Left lung (tissue), 10 donors: ENCODE data around the gene RBMS3. TPM values are rescaled to one million over a fixed set of nuclear protein-coding genes. Genes with fewer than 3 reads are reported as not detected.

Experiments
- ATAC-seq: fragments of 200-7000 bp; cut with Tn5 transposase; one replicate; pipeline ENCODE4 v1.9.1; 2020; ENCODE audit warnings: moderate library complexity
- DNase-seq, 4 donors: peaks; one replicate each; pipeline ENCODE4 v3.0.0-alpha.2; 2013 to 2020
- H3K27ac ChIP-seq, 2 donors: fragments of 200-600 bp; sonication (generic) in 1 of 2; one replicate each; pipeline versions ENCODE4 v1.5.0 to v1.8.0; 2020 to 2021
- H3K27me3 ChIP-seq, 2 donors: fragments of 200-600 bp; sonication (generic) in 1 of 2; one replicate each; pipeline versions ENCODE4 v1.5.0 to v1.8.0; 2020 to 2021
- H3K36me3 ChIP-seq, 2 donors: fragments of 200-600 bp; sonication (generic) in 1 of 2; one replicate each; pipeline versions ENCODE4 v1.5.0 to v1.8.0; 2020 to 2021
- H3K4me1 ChIP-seq, 2 donors: fragments of 200-600 bp; one replicate each; pipeline ENCODE4 v1.8.0; 2021
- H3K4me3 ChIP-seq, 2 donors: fragments of 200-600 bp; sonication (generic) in 1 of 2; one replicate each; pipeline versions ENCODE4 v1.5.0 to v1.8.0; 2020 to 2021; ENCODE audit warnings: mild to moderate bottlenecking in 1 of 2
- H3K9me3 ChIP-seq, 2 donors: fragments of 200-600 bp; sonication (generic) in 1 of 2; one replicate each; pipeline versions ENCODE4 v1.5.0 to v1.8.0; 2020 to 2021
- intact Hi-C, 2 donors: fragments of 100-400 bp; cut with DNase I; formaldehyde crosslinking; loops; one replicate each; pipeline versions ENCODE4 v1.11.2 to v1.14.2; 2022
- polyA plus RNA-seq, 6 donors: library from polyadenylated mRNA; unstranded; fragments of 120-200 nt; gene quantifications; one replicate each; pipeline ENCODE4 v1.2.1, GENCODE V29; 2013; ENCODE audit not compliant: insufficient read length in 6 of 6
- total RNA-seq, 2 donors: library from RNA; stranded (reverse); fragmentation: NEBNext Ultra II Directional; extraction: Animal tissue kit (Norgen Biotek cat#: 25700); gene quantifications; one replicate each; pipeline ENCODE4 v1.2.1, GENCODE V29; 2021
- TF ChIP-seq, protein P1 (sequence below), 2 donors: fragments of 200-600 bp; sonication (generic) in 1 of 2; IDR thresholded peaks; one replicate each; pipeline versions ENCODE4 v1.5.0 to v1.8.0; 2021; ENCODE audit warnings: antibody characterized with exemption in 2 of 2
- donor health status: DM: no; HTN: yes; CAD: no.
- donor health status: DM: no; HTN: no; CAD: no.

Gene RBMS3
- total and polyA plus RNA-seq, 8 donors = 27.1 to 51.6 (median 37.6) TPM

DNA sequence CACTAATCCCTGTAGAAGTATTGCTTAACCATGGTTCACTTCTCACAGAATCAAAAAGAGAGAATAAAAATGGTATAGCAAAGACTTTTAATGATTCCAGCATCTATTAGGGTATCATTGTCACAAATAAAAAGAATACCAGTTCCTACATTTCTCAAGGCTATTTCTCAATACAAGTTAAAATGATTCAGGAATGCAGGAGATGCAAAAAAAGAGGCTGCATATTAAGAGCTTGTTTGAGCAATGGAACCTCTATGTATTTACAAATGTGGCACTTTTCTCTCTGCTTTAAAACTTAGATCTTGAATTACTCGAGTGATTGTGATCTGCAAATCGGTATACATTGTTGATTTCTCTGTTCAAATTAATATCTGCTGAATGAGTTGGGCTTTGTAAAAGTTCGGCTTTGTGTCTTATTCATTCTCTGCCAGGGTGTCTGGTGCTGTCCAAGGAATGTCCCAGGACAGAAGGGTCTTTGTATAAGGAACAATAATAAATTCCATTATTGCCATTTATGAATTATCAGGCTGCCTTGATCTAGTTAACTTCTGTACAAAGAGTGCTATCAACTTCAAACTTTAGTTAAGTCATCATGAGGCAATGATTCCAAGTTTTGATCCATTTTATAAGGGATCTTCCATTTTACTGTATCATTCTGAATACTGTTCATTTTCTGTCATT is 364.2 kb downstream of the RBMS3 start:
- Histone ChIP-seq H3K27me3 (no peaks in the 10 kb centered on the region), H3K36me3 (no peaks in the 10 kb centered on the region), H3K4me3 (no peak overlapping the region), H3K9me3 (no peaks in the 10 kb centered on the region), H3K27ac (no peak overlapping the region), H3K4me1 (no peaks in the 10 kb centered on the region)
- DNase-seq (no peak), ATAC-seq (no peak)
- TF ChIP-seq, protein P1, sequence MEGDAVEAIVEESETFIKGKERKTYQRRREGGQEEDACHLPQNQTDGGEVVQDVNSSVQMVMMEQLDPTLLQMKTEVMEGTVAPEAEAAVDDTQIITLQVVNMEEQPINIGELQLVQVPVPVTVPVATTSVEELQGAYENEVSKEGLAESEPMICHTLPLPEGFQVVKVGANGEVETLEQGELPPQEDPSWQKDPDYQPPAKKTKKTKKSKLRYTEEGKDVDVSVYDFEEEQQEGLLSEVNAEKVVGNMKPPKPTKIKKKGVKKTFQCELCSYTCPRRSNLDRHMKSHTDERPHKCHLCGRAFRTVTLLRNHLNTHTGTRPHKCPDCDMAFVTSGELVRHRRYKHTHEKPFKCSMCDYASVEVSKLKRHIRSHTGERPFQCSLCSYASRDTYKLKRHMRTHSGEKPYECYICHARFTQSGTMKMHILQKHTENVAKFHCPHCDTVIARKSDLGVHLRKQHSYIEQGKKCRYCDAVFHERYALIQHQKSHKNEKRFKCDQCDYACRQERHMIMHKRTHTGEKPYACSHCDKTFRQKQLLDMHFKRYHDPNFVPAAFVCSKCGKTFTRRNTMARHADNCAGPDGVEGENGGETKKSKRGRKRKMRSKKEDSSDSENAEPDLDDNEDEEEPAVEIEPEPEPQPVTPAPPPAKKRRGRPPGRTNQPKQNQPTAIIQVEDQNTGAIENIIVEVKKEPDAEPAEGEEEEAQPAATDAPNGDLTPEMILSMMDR (IDR thresholded peaks at IDR 0.05) = no peak
- intact Hi-C loops = no loop called here

DNA sequence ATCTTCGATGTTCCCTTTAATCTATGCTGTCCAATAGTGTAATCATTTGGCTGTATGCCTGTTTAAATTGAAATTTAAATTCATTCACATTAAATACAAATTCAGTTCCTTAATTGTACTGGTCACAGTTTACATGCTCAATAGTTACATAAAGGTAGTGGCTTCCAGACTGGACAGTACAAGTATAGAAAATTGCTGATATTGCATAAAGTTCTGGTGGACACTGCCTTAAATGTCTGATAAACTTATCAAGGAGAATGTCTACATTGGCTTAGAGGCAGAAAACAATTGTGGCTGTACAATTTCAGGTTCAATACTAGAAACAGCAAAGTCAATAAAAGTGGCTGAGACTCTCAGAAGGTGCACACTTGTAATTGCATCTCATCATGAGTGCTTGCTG is 365.2 kb downstream of the RBMS3 start:
- no peaks in the 10 kb centered on the region for H3K9me3 ChIP-seq
- no peaks in the 10 kb centered on the region for H3K36me3 ChIP-seq
- DNase-seq (no peak), ATAC-seq (peak; percentile 40)
- intact Hi-C loops = no loop called here
- no peaks in the 10 kb centered on the region for H3K4me1 ChIP-seq
- no peaks in the 10 kb centered on the region for H3K27me3 ChIP-seq
- TF ChIP-seq, protein P1 (IDR thresholded peaks at IDR 0.05) = no peak
- no peak overlapping the region for H3K27ac ChIP-seq
- no peak overlapping the region for H3K4me3 ChIP-seq

DNA sequence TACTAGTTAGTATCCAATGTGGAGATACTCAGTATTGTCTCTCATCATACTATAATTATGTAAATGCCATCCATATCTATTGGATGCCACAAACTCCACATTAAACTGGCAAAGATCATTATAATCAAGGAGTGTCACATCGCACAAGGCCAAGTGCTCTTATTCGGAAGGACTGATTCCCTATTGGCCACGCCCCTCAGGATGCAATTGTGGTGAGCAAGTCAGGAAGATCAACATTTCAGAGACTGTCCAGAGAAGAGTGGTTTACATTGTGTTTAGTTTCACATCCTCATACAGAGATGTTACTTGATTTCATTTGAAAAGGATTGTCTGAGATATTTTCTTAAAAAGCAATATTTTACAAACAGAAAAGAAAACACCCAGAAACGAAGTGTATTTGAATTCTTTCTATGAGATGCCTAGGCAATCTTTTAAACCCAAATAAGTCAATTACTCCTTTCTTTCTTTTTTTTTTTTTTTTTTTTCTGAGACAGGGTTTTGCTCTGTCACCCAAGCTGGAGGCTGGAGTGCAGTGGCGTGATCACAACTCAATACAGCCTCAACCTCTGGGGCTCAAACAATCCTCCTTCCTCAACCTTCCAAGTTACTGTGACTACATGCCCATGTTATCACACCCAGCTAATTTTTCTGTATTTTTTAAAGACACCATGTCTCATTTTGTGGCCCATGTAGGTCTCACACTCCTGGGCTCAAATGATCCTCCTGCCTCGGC is 369.1 kb downstream of the RBMS3 start:
- no peak for DNase-seq
- Histone ChIP-seq H3K36me3 (no peaks in the 10 kb centered on the region), H3K27me3 (no peaks in the 10 kb centered on the region), H3K9me3 (no peaks in the 10 kb centered on the region), H3K4me1 (no peaks in the 10 kb centered on the region), H3K27ac (no peak overlapping the region), H3K4me3 (no peak overlapping the region)
- no peak for ATAC-seq
- TF ChIP-seq, protein P1 (IDR thresholded peaks at IDR 0.05) = no peak
- intact Hi-C loops = no loop called here

DNA sequence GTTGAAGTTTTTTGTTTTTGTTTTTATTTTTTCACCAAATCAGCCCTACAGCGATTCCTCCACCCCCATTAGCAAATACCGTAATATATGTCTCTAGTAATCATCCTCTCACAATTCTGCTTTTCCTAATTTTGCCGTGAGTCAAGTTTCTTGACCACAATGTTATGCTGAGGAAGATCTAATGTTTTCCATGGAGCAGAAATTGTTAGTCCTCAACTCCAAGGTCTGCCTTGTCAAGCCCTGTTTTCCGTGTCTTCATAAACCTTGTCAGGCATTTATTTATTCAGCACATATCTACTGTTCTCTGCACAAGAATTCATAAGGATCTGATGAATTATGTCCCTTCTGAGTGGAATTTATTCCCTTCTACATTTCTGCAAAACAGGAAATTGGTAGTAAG is 372.8 kb downstream of the RBMS3 start:
- Histone ChIP-seq H3K36me3 (no peaks in the 10 kb centered on the region), H3K27ac (no peak overlapping the region), H3K9me3 (no peaks in the 10 kb centered on the region), H3K27me3 (no peaks in the 10 kb centered on the region), H3K4me1 (no peaks in the 10 kb centered on the region), H3K4me3 (no peak overlapping the region)
- intact Hi-C loops = no loop called here
- TF ChIP-seq, protein P1 (IDR thresholded peaks at IDR 0.05) = no peak
- no peak for DNase-seq
- ATAC-seq = no peak

DNA sequence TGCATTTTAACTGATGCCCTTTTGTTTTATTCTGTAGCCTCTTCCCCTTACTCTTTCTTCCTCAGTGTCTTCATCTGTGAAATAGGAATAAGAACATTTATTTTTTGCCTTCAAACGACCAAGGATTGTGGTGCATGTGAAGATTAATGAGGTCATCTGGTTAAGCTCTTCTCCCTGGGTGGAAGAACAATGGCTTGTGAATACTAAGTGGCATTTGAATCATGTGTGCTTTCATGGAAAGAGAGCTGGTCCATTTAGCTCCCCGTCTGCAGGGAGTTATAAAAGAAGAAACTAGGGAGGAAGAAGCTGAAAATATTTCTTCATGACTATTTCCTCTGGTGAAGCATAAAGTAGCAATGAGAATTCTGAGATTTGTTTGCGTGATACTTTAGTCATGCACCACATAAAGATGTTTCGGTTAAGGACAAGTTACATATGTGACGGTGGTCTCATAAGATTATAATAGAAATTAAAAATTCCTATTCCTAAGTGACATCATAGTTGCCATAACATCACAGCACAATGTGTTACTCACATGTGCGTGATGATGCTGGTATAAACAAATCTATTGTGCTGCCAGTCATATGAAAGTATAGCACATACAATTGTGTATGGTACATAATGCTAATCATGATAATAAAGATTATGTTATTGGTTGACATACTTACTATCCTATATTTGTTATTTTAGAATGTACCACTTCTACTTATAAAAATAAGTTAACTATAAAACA is 374.3 kb downstream of the RBMS3 start:
- Histone ChIP-seq H3K27ac (no peak overlapping the region), H3K4me3 (no peak overlapping the region), H3K36me3 (no peaks in the 10 kb centered on the region), H3K27me3 (no peaks in the 10 kb centered on the region), H3K4me1 (no peaks in the 10 kb centered on the region), H3K9me3 (peaks cover 0 to 4% of the 10 kb centered on the region in 2 donors)
- TF ChIP-seq, protein P1 (IDR thresholded peaks at IDR 0.05) = no peak
- intact Hi-C loops = no loop called here
- ATAC-seq = no peak
- no peak for DNase-seq
